GM19240 (cell line): ENCODE measurements around the gene KRTAP10-12.
"Not testable (repeated sequence)": the region's sequence is repeated elsewhere in the genome, so short reads cannot be mapped to it uniquely, and the experiment has no call there.

Source experiments
- DNase-seq: peaks from one replicate; pipeline ENCODE4 v3.0.0; 2011; ENCODE audit warnings: low spot score; ENCODE audit not compliant: insufficient read length

The KRTAP10-12 gene

DNA sequence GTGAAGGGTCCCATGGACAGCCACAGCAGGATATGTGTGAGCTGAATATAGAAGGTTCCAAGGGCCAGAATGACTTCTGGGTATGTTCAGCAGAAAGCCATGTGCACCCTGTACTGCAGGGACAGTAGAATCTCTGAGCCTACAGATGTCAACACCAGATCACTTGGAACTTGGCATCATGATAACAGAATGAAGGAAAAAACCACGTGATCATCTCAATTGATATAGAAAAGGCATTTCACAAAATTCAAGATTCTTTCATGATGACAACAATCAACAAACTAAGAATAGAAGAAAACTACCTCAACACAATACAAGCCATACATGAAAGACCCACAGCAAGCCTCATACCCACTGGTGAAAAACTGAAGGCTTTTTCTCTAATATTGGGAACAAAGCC is 29.4 kb upstream of the KRTAP10-12 start:
- no peak for DNase-seq

DNA sequence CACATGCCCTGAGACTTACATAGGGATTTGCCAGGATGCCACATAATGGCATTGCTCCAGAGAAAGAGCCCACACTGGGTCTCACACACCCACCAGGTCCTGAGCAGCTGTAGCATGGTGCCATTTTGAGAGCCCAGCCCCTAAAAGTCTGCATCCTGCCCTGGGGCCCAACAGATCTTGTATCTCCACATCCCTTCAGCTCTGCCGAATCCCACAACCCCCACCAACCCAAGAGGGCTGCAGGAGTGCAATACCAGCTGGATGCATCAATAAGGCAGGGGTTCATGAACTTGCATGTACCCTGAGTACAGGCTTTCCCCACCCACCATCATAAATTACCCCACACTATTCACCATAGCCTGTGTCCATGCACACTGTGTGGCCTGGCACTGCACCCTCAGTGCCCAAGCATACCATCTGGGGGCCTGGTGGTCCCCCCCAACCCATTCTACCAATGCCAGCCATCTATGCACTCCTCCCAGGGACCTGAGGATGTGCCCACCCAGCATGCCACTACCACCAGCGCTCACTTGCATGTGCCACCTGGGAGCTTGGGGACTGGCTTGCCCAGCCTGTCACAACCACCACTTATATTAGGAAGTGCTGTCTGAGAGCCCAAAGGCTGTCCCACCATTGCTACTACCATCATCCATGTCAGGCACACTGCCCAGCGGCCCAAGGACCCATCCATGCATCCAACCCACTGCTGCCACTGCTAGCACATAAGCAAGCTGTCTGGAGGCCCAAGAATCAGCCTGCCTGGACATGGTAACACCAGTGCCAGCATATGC is 26.1 kb upstream of the KRTAP10-12 start:
- DNase-seq, result no peak

DNA sequence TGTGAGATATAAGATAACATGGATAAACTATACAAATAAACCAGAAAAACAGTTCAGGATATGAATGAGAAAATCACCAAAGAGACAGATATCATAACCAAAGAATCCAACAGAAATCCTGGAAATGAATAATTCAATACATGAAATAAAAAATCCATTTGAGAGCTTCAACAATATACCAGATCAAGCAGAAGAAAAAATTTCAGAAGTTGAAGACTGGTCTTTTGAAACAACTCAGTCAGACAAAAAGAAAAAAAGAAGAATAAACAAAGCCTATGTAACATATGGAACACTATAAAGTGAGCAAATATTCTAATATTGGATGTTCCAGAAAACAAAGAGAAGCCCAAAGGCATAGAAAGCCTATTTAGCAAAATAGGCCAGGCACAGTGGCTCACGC is 25.1 kb upstream of the KRTAP10-12 start:
- DNase-seq, result no peak

DNA sequence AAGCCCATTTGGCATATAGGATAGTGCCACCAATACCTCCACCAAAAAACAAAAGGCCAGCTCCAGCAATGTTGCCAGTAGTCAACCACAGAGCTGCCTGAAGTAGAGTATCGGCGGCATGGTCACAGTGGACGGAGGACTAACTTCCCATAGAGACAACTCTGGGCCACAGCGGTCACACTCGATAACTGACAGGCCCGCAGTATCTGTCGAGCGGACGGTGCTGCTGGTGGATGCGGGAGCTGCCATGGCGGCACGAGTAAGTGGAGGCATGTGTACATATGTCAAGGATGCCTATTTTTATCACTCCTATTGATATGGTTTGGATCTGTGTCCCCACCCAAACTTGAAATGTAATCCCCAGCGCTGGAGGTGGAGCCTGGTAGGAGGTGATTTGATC is 19.1 kb upstream of the KRTAP10-12 start:
- no peak for DNase-seq

GRCh38 chr21:44681152-44681551 is 15.8 kb upstream of the KRTAP10-12 start:
- DNase-seq, result no peak

DNA sequence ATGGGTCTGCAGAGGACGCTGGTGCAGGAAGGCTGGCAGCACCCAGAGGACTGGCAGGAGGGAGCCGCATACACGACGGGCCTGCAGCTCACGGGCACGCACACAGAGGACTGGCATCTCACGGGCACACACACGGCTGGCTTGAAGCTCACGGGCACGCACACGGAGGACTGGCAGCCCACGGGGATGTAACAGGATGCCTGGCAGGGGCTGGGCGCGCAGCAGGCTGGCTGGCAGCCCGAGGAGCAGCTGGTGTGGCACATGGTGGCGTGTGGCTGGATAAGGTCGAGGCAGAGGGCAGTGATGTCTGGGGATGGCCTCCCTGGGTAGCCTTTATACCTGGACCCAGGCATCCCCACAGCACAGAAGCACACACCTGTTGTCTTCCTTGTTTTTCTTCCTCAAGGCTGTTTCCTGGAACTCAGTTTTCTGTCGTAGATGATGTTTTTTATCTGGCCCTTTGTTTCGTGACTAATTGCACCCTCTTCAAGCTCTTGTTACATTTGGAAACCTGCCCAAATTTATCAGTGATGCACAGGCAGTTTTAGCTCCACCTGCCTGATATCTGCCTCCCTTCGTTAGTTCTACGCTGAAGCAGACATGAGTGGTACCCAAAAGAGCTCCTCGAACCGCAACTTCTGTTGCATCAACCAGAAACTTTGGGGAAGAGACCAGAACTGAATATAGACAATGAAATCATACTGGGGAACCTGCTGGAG is 15.0 kb upstream of the KRTAP10-12 start, which contains the start of gene KRTAP12-1:
Gene KRTAP12-1, minus strand, starts transcription at position 303 of the 719 bp plus-strand sequence. Its CDS starts 40 bp downstream, at position 263.
- no peak for DNase-seq

DNA sequence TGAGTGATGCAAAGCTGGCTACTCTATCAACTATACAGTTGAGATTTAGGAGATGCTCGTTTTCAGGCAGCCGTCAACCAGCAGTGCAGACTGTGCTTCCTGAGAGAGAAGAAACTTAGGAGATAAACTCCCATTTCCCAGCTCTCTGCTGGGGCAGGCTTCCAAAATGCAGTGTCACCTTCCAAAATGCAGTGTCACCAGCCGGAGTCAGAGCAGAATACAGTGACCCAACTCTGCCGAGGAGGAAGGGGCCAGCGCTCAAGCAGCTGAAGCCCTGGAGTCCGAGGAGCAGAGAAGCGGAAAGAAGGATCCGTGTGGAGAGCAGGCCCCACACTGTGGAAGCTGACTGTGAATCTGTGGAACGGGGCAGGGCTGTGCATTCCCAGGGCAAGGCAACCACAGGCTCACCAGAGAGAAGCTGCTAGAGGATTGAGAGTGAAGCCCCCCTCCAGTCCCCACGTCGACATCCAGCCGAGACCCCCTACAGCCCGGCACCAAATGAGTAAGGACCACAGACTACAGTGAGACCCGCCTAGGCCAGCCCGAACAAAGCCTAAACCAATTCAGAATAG is 14.3 kb upstream of the KRTAP10-12 start:
- no peak for DNase-seq

DNA sequence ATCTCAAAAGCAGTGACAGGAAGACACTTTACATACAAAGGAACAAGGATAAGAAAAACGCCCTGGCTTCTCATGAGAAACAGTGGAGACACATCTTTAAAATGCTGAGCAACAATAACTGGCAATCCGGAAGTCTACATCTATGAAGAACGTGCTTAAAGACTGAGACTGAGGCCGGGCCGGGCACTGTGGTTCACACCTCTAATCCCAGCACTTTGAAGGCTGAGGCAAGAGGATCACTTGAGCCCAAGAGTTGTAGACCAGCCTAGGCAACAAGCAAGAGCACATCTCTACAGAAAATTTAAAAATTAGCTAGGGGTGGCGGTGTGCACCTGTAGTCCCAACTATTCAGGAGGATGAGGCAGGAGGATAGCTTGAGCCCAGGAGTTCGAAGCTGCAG is 12.9 kb upstream of the KRTAP10-12 start:
- no peak for DNase-seq

DNA sequence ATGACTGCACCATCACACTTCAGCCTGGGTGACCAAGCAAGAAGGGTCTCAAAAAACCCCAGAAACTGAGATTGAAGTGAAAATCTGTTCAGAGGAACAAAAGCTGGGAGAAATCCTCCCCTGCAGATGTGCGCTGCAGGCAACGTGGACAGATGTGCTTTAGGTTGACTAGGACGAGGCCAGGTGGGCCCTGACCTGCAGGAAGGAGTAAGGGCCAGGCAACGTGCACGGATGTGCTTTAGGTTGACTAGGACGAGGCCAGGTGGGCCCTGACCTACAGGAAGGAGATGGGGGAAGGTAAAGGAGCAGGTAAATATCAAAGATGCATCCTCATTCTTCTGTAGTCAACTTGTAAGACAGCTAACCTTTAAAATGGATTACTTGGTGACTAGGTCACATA is 12.5 kb upstream of the KRTAP10-12 start:
- DNase-seq, result no peak

- not testable (repeated sequence) for DNase-seq
Observed at GRCh38 chr21:44685050-44685449, 11.9 kb upstream of the KRTAP10-12 start.

DNA sequence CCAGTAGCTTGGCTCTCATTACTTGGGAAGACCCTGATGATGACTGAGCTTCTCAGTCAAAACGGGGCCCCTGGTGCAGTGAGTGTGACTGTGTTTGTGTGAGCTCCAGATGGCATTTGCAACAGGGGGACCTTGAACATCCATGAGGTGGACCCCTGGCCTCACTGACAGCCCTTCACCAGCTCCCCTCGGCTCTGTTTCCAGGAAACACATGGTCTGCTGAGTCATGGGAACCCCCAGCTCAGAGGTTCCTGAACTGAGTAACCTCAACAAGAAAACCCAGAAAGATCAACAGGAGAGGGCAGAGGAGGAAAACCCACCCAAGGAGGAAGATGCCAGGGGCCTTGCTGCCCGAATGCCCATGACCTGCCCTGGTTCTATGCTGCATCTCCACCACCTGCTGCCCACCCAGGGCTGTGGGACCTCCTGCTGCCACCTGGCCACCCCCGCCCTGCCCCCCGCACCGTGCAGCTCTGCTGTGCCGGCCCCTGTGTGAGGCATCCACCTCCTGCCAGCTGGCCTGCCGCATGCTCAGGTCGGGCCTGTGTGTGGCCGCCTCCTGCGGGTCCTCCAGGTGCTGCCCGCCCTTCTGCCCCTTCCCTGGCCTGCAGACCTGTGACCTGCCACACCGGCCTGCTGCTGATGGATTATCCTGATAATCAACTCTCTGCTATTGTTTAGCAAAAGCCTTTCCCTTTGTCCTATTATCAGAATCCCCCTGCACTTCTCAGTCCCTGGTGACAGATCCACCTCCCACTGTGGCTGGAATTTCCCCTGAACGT is 10.8 kb upstream of the KRTAP10-12 start:
- DNase-seq, result no peak

GRCh38 chr21:44686843-44687561 is 10.0 kb upstream of the KRTAP10-12 start:
- DNase-seq, result no peak

- DNase-seq, result no peak
Observed at GRCh38 chr21:44687671-44688070, 9.3 kb upstream of the KRTAP10-12 start.

GRCh38 chr21:44689740-44690139 is 7.2 kb upstream of the KRTAP10-12 start:
- DNase-seq, result not testable (repeated sequence)

DNA sequence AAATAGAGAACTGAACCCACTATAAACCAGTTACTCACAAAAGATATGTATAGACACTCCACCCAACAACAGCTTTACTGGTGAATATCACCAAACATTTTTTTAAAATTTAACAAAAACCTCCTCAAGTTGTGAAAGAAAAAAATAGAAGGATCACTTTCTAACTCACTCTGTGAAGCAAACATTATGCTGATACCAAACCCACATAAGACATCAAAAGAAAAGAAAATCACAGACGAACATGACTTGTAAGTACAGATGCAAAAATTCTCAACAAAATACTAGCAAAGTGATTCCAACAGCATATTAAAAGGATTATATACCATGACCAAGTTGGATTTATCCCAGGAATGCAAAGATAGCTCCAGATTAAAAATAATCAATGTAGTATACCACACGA is 5.3 kb upstream of the KRTAP10-12 start:
- no peak for DNase-seq

- no peak for DNase-seq
Observed at GRCh38 chr21:44692798-44693512, 4.0 kb upstream of the KRTAP10-12 start.

- no peak for DNase-seq
Observed at GRCh38 chr21:44694776-44695175, 2.2 kb upstream of the KRTAP10-12 start.

GRCh38 chr21:44695184-44695583 is 1.8 kb upstream of the KRTAP10-12 start:
- no peak for DNase-seq

DNA sequence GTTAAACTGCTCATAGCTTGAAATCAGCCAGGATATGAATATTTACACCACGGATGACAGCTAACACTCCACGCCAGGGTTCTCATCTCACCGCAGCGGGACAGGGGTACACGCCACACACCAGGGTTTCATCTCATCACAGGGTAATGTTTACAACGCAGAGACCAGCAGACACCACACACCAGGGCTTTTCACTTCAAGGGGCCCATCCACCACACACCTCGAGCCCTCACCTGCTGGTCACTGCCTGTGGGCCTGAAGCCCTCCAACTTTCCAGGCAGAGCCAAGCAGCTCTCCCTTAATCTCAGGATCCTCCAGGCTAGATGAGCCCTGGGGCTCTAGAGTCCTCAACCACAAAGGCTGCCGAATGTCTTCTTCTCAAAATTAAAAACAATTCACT is 1.3 kb upstream of the KRTAP10-12 start:
- no peak for DNase-seq

DNA sequence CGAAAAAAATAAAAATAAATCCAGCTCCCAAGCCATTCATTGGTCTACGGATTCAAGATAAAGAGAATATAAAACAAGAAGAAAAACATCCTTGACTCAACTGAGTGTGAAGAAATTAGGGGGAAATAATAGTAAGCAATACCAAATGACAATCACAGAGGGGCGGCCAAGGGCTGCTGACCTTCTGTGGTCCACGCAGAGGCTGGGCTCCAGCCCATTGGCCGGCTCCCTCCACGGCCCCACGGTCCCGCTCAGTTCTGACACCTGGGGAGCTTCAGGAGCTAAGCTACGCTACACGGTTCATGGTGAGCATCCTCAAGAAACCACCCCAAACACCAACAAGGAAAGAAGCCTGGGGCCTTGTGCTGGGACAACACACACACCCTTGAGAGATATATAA is 400 bp upstream of the KRTAP10-12 start:
- no peak for DNase-seq
